Inferior parietal cortex (tissue), 1 donor: ENCODE data around the gene B4GALT5.
"Not testable (repeated sequence)": the region's sequence is repeated elsewhere in the genome, so short reads cannot be mapped to it uniquely, and the experiment has no call there.

ENCODE experiments used
- DNase-seq: peaks from one replicate; pipeline ENCODE4 v3.0.0-alpha.2; 2016; ENCODE audit errors: extremely low spot score

Gene B4GALT5

GRCh38 chr20:49729780-49730179, 16.1 kb upstream of the B4GALT5 start:
- no peak for DNase-seq

- no peak for DNase-seq
These were observed 14.5 kb upstream of the B4GALT5 start for GRCh38 chr20:49727894-49728885.

- no peak for DNase-seq
These were observed 13.8 kb upstream of the B4GALT5 start for GRCh38 chr20:49727478-49727877.

- DNase-seq = no peak
These were observed 12.0 kb upstream of the B4GALT5 start for GRCh38 chr20:49725694-49726093.

GRCh38 chr20:49725224-49725606, 11.5 kb upstream of the B4GALT5 start:
- DNase-seq = not testable (repeated sequence)

- DNase-seq = no peak
These were observed 10.9 kb upstream of the B4GALT5 start for GRCh38 chr20:49724408-49725223.

- DNase-seq = not testable (repeated sequence)
These were observed 10.1 kb upstream of the B4GALT5 start for GRCh38 chr20:49723758-49724157.

- DNase-seq = not testable (repeated sequence)
These were observed 7.6 kb upstream of the B4GALT5 start for GRCh38 chr20:49721326-49721725.

- DNase-seq = no peak
These were observed 1.8 kb upstream of the B4GALT5 start for GRCh38 chr20:49715466-49715865.

GRCh38 chr20:49712996-49713752, 504 bp downstream of the B4GALT5 start:
- no peak for DNase-seq

- no peak for DNase-seq
These were observed 1.1 kb downstream of the B4GALT5 start for GRCh38 chr20:49712646-49712995.

GRCh38 chr20:49712118-49712517, 1.6 kb downstream of the B4GALT5 start:
- DNase-seq = no peak

GRCh38 chr20:49711667-49711987, 2.1 kb downstream of the B4GALT5 start:
- DNase-seq = no peak

- no peak for DNase-seq
These were observed 2.6 kb downstream of the B4GALT5 start for GRCh38 chr20:49710971-49711666.

GRCh38 chr20:49707118-49707517, 6.6 kb downstream of the B4GALT5 start:
- no peak for DNase-seq

- DNase-seq = no peak
These were observed 7.0 kb downstream of the B4GALT5 start for GRCh38 chr20:49706630-49707091.

GRCh38 chr20:49705893-49706292, 7.8 kb downstream of the B4GALT5 start:
- DNase-seq = not testable (repeated sequence)

GRCh38 chr20:49705358-49705757, 8.3 kb downstream of the B4GALT5 start:
- no peak for DNase-seq

GRCh38 chr20:49704932-49705336, 8.7 kb downstream of the B4GALT5 start:
- DNase-seq = no peak

GRCh38 chr20:49701916-49702315, 11.8 kb downstream of the B4GALT5 start:
- no peak for DNase-seq

GRCh38 chr20:49701241-49701790, 12.4 kb downstream of the B4GALT5 start:
- DNase-seq = no peak
